ENCODE results near the gene STAT4. TPM values are rescaled to one million over a fixed set of nuclear protein-coding genes. Genes with fewer than 3 reads are reported as not detected.

STAT4 gene
- total and polyA plus RNA-seq, 4 donors = 0.85 to 7.9 (median 3.2) TPM

DNA sequence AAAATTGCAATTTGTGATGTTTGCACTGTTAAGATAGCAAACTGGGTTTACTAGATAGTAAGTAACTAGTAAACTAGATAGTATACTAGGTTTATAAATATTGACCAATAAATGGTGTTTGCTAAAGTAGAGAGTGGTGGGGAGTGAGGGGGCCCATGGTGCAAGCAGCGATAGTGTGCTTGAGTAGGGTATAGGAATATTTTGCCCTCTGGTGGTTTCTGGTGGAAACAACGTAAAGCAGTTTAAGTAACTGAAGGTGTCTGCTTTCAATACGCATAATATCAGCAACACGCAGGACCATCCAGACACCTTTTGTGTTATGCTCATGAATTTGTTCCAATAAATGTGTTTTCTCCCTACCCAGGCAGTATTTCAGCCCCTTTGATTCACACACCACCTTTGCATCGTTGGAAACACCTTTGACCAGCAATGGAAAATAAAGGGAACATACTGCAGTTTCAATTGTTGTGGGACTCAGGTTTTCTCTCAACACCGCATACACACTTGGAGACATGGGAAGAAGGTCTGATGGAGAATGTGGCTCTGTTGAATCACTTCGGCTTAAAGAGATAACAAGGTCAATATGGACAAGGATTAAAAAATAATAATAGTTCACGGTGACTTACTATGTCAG lies 120.2 kb downstream of the STAT4 start:
- no peak for DNase-seq (ENCODE audit: low spot score)
- TF ChIP-seq HNF4A (conservative IDR thresholded peaks at IDR 0.05) (no peak), NR2F2 (IDR thresholded peaks at IDR 0.05) (no peak), RXRA (IDR thresholded peaks at IDR 0.05) (no peak), FOXA1 (IDR thresholded peaks at IDR 0.05) (no peak), RAD21 (IDR thresholded peaks at IDR 0.05) (peak; percentile 75 to 85), FOXA2 (IDR thresholded peaks at IDR 0.05) (no peak), YY1 (IDR thresholded peaks at IDR 0.05) (no peak)
- TF ChIP-seq, protein P1, sequence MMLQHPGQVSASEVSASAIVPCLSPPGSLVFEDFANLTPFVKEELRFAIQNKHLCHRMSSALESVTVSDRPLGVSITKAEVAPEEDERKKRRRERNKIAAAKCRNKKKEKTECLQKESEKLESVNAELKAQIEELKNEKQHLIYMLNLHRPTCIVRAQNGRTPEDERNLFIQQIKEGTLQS (IDR thresholded peaks at IDR 0.05) = no peak
- TF ChIP-seq, protein P2, sequence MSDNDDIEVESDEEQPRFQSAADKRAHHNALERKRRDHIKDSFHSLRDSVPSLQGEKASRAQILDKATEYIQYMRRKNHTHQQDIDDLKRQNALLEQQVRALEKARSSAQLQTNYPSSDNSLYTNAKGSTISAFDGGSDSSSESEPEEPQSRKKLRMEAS (IDR thresholded peaks at IDR 0.05) = no peak
- TF ChIP-seq, protein P3, sequence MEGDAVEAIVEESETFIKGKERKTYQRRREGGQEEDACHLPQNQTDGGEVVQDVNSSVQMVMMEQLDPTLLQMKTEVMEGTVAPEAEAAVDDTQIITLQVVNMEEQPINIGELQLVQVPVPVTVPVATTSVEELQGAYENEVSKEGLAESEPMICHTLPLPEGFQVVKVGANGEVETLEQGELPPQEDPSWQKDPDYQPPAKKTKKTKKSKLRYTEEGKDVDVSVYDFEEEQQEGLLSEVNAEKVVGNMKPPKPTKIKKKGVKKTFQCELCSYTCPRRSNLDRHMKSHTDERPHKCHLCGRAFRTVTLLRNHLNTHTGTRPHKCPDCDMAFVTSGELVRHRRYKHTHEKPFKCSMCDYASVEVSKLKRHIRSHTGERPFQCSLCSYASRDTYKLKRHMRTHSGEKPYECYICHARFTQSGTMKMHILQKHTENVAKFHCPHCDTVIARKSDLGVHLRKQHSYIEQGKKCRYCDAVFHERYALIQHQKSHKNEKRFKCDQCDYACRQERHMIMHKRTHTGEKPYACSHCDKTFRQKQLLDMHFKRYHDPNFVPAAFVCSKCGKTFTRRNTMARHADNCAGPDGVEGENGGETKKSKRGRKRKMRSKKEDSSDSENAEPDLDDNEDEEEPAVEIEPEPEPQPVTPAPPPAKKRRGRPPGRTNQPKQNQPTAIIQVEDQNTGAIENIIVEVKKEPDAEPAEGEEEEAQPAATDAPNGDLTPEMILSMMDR (IDR thresholded peaks at IDR 0.05; ENCODE audit: low read depth, low read length, missing input control) = peak; percentile 60
- TF ChIP-seq, protein P4, sequence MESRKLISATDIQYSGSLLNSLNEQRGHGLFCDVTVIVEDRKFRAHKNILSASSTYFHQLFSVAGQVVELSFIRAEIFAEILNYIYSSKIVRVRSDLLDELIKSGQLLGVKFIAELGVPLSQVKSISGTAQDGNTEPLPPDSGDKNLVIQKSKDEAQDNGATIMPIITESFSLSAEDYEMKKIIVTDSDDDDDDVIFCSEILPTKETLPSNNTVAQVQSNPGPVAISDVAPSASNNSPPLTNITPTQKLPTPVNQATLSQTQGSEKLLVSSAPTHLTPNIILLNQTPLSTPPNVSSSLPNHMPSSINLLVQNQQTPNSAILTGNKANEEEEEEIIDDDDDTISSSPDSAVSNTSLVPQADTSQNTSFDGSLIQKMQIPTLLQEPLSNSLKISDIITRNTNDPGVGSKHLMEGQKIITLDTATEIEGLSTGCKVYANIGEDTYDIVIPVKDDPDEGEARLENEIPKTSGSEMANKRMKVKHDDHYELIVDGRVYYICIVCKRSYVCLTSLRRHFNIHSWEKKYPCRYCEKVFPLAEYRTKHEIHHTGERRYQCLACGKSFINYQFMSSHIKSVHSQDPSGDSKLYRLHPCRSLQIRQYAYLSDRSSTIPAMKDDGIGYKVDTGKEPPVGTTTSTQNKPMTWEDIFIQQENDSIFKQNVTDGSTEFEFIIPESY (IDR thresholded peaks at IDR 0.05) = no peak
- TF ChIP-seq, protein P5, sequence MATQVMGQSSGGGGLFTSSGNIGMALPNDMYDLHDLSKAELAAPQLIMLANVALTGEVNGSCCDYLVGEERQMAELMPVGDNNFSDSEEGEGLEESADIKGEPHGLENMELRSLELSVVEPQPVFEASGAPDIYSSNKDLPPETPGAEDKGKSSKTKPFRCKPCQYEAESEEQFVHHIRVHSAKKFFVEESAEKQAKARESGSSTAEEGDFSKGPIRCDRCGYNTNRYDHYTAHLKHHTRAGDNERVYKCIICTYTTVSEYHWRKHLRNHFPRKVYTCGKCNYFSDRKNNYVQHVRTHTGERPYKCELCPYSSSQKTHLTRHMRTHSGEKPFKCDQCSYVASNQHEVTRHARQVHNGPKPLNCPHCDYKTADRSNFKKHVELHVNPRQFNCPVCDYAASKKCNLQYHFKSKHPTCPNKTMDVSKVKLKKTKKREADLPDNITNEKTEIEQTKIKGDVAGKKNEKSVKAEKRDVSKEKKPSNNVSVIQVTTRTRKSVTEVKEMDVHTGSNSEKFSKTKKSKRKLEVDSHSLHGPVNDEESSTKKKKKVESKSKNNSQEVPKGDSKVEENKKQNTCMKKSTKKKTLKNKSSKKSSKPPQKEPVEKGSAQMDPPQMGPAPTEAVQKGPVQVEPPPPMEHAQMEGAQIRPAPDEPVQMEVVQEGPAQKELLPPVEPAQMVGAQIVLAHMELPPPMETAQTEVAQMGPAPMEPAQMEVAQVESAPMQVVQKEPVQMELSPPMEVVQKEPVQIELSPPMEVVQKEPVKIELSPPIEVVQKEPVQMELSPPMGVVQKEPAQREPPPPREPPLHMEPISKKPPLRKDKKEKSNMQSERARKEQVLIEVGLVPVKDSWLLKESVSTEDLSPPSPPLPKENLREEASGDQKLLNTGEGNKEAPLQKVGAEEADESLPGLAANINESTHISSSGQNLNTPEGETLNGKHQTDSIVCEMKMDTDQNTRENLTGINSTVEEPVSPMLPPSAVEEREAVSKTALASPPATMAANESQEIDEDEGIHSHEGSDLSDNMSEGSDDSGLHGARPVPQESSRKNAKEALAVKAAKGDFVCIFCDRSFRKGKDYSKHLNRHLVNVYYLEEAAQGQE (IDR thresholded peaks at IDR 0.05) = no peak
- 33% methylated on average over 8 of the region's 8 CpGs for WGBS
- H3K9me3 ChIP-seq (ENCODE audit: control insufficient read depth in 4 of 4, low read length in 3 of 4) = no peaks in the 10 kb centered on the region
- peaks cover 0 to 5% (median 0%) of the 10 kb centered on the region in 4 donors for H3K36me3 ChIP-seq (ENCODE audit: control insufficient read depth in 4 of 4, insufficient read depth in 3 of 4, low read depth in 1 of 4, low read length in 3 of 4)
- H3K9ac ChIP-seq (ENCODE audit: low read depth in 1 of 2, low read length in 2 of 2) = no peak overlapping the region
- no peaks in the 10 kb centered on the region for H3K27me3 ChIP-seq (ENCODE audit: control insufficient read depth in 4 of 4, insufficient read depth in 4 of 4, low read length in 3 of 4)
- peaks cover 0 to 13% (median 4%) of the 10 kb centered on the region in 4 donors for H3K4me1 ChIP-seq (ENCODE audit: control insufficient read depth in 4 of 4, insufficient read depth in 4 of 4, low read length in 3 of 4)
- H3K27ac ChIP-seq (ENCODE audit: low read depth in 1 of 2, low read length in 2 of 2) = no peak overlapping the region
- no peak overlapping the region for H3K4me3 ChIP-seq (ENCODE audit: low read depth in 1 of 3, low read length in 3 of 3)

DNA sequence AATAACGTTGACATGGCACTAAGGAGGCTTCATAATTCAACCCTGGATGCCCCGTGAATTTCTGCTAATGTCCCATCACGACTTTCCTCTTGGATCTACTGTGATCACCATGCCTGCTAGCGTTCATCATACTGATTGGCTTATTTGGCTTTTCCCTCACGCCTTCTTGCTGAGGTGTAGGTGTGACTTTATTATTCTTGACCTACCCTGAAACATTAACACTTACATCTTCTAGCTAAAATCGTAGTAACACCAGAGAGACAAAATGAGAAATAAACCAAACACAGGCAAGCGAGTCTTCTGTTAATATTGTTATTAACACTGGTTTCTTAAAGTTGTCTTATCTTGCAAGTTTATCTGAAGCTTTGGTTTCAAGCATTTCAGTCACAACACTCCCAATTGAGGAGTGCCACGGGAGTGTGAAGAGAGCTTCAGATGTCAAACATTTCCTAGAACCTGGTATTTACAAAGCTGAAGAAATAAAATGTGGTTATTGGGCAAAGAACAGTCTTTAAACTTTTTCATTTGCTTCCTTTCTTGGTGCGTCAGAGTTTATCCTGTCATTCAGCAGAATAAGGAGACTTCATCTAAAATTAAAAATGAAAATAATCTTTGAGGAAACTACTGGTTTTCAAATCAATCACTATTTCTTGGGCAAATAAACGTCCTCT lies 121.4 kb downstream of the STAT4 start:
- Histone ChIP-seq H3K27me3 (ENCODE audit: control insufficient read depth in 4 of 4, insufficient read depth in 4 of 4, low read length in 3 of 4) (no peaks in the 10 kb centered on the region), H3K4me1 (ENCODE audit: control insufficient read depth in 4 of 4, insufficient read depth in 4 of 4, low read length in 3 of 4) (peaks cover 0 to 13% (median 4%) of the 10 kb centered on the region in 4 donors), H3K4me3 (ENCODE audit: low read depth in 1 of 3, low read length in 3 of 3) (no peak overlapping the region), H3K9me3 (ENCODE audit: control insufficient read depth in 4 of 4, low read length in 3 of 4) (no peaks in the 10 kb centered on the region), H3K9ac (ENCODE audit: low read depth in 1 of 2, low read length in 2 of 2) (no peak overlapping the region), H3K36me3 (ENCODE audit: control insufficient read depth in 4 of 4, insufficient read depth in 3 of 4, low read depth in 1 of 4, low read length in 3 of 4) (peaks cover 0 to 2% (median 0%) of the 10 kb centered on the region in 4 donors), H3K27ac (ENCODE audit: low read depth in 1 of 2, low read length in 2 of 2) (no peak overlapping the region)
- no peak for DNase-seq (ENCODE audit: low spot score)
- WGBS = 85% methylated on average over 10 of the region's 10 CpGs
- TF ChIP-seq, protein P4 (IDR thresholded peaks at IDR 0.05) = no peak
- TF ChIP-seq RXRA (IDR thresholded peaks at IDR 0.05) = no peak
- TF ChIP-seq, protein P1 (IDR thresholded peaks at IDR 0.05) = no peak
- no peak for TF ChIP-seq NR2F2 (IDR thresholded peaks at IDR 0.05)
- no peak for TF ChIP-seq HNF4G (IDR thresholded peaks at IDR 0.05)
- TF ChIP-seq RAD21 (IDR thresholded peaks at IDR 0.05) = no peak
- no peak for TF ChIP-seq EGR1 (IDR thresholded peaks at IDR 0.05; ENCODE audit: low read depth in 2 of 2)
- TF ChIP-seq HNF4A (conservative IDR thresholded peaks at IDR 0.05) = no peak
- TF ChIP-seq, protein P2 (IDR thresholded peaks at IDR 0.05) = no peak
- TF ChIP-seq GABPA (IDR thresholded peaks at IDR 0.05 in 1 of 2, conservative IDR thresholded peaks at IDR 0.05 in 1 of 2) = no peak
- TF ChIP-seq YY1 (IDR thresholded peaks at IDR 0.05) = no peak

Data from liver (tissue), 9 donors.